Gastrocnemius medialis (tissue), 4 donors: ENCODE results near the gene PIP4K2B. TPM values are rescaled to one million over a fixed set of nuclear protein-coding genes. Genes with fewer than 3 reads are reported as not detected.

Source experiments
- ATAC-seq, 2 donors: fragments of 150-250 bp; one replicate each; pipeline ENCODE4 v1.9.1; 2016
- DNase-seq, 2 donors: peaks; one replicate each; pipeline ENCODE4 v3.0.0-alpha.2; 2019
- H3K27ac ChIP-seq, 4 donors: fragments of 200-600 bp; sonication (generic); 1 replicate in 1 of 4; 2 replicates in 3 of 4; pipeline ENCODE4 v1.5.1; 2016 to 2018; ENCODE audit warnings: mild to moderate bottlenecking in 2 of 4, moderate library complexity in 1 of 4
- H3K27me3 ChIP-seq, 3 donors: fragments of 200-600 bp; sonication (generic) in 2 of 3; 1 replicate in 1 of 3; 2 replicates in 2 of 3; pipeline versions ENCODE4 v1.5.1 to v1.6.0; 2016 to 2019; ENCODE audit warnings: mild to moderate bottlenecking in 1 of 3, moderate library complexity in 1 of 3
- H3K36me3 ChIP-seq, 2 donors: fragments of 200-600 bp; sonication (generic) in 1 of 2; one replicate each; pipeline ENCODE4 v1.5.1; 2017 to 2018
- H3K4me1 ChIP-seq, 2 donors: fragments of 200-600 bp; sonication (generic) in 1 of 2; one replicate each; pipeline ENCODE4 v1.5.1; 2016 to 2017; ENCODE audit warnings: mild to moderate bottlenecking in 2 of 2
- H3K4me3 ChIP-seq, 4 donors: fragments of 200-600 bp; sonication (generic) in 3 of 4; 1 replicate in 1 of 4; 2 replicates in 3 of 4; pipeline ENCODE4 v1.5.1; 2016 to 2019; ENCODE audit warnings: mild to moderate bottlenecking in 2 of 4
- H3K9me3 ChIP-seq, 3 donors: fragments of 200-600 bp; sonication (generic) in 2 of 3; 1 replicate in 1 of 3; 2 replicates in 2 of 3; pipeline ENCODE4 v1.5.1; 2016 to 2019
- POLR2A ChIP-seq, 2 donors: fragments of 450-650 bp; IDR thresholded peaks; one replicate each; pipeline ENCODE4 v1.6.1; 2017; ENCODE audit warnings: antibody characterized with exemption in 2 of 2, mild to moderate bottlenecking in 2 of 2, moderate library complexity in 2 of 2
- in situ Hi-C, 4 donors: fragments of 200-750 bp; cut with MboI; loops; one replicate each; pipeline versions ENCODE4 v1.15.0 to v1.8.0; 2017; ENCODE audit warnings: low sequenced_read_pairs in 4 of 4
- intact Hi-C: fragments of 100-400 bp; cut with DNase I; formaldehyde crosslinking; loops from one replicate; pipeline ENCODE4 v1.15.1; 2023; ENCODE audit warnings: low total_unique reads
- total RNA-seq, 4 donors: library from RNA; depleted of rRNA; stranded (reverse); fragments of >200 nt; gene quantifications; one replicate each; pipeline versions ENCODE4 v1.1.0 to v1.2.3, GENCODE V29; 2016
- TF ChIP-seq, protein P1 (sequence below), 5 experiments: fragments of 450-650 bp in 3 of 5; fragments of 200-600 bp in 2 of 5; sonication (generic) in 2 of 5; IDR thresholded peaks in 4 of 5; conservative IDR thresholded peaks in 1 of 5; 1 replicate in 4 of 5; 2 replicates in 1 of 5; pipeline ENCODE4 v1.5.1; 2016 to 2019; ENCODE audit warnings: antibody characterized with exemption in 5 of 5, mild to moderate bottlenecking in 3 of 5, moderate library complexity in 3 of 5

Gene PIP4K2B
- 10 to 100 TPM; 57.2 to 97.0 (median 76.8) TPM for total RNA-seq

DNA sequence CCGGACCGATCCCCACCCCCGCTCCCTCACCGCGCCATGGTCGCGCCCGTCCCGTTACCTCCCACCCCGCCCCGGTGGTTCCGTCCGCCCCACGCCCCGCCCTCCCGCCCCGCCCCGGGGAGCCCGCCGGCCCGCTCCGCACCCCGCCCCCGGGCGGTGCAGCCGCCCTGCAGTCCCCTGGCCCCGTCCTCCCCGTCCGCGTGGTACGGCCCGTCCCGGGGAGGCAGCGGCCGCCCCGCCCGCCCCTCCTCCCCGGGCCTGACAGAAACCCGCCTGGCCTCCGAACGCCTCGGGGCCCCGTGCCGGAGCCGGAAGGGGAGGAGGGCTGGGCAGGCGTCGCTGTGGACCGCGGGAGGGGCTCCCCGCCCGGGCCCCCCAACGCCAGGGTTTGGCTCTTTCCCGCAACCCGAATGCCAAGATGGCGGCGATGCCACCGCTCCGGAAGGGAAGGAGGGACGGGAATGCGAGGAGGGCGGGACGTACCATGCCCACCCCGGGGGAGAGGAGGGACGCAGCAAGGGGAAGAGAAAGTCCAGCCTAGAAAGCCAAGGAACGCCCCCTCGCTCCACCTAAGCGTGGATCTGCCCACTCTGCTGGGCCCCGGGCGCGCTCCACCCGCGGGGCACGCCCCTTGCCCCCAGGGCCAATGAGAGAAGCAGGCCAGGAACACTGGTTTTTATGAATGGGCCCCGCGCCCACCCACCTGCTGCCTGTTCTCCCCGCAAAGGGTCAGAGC is at the start of gene PIP4K2B:
Gene PIP4K2B (minus strand): TSS at position 56 of the 736 bp plus-strand sequence. CDS start 132 bp downstream, outside the sequence.
- peak; percentile 91 to 92 for ATAC-seq
- intact Hi-C loops: loop anchor here (1.0 to 5.0 kb wide), 5 partner anchors 26 to 92 kb away; partner anchors contain the start of genes CWC25, MLLT6, PSMB3 and RPL23
- in situ Hi-C loops: loop anchor here in 1 of 4 donors (10.0 kb wide), 1 partner anchor 45 kb away; the partner anchor contains the start of gene PSMB3

DNA sequence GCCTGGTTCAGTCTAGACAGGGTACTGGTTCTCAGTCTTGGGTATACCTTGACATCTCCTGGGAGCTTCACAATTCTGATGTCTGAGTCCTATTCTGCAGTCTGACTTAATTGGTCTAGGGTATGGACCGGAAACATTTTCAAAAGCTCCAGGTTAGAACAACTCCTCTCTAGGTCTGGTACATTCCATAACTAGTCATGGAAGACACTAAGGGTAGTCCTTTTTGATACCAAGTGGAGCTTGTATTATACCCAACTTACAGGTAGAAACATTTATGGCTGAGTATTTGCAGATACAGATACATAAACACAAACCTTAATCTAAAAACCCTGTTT is 49.2 kb upstream of the PIP4K2B start:
- intact Hi-C loops: no loop called here
- TF ChIP-seq, protein P1, sequence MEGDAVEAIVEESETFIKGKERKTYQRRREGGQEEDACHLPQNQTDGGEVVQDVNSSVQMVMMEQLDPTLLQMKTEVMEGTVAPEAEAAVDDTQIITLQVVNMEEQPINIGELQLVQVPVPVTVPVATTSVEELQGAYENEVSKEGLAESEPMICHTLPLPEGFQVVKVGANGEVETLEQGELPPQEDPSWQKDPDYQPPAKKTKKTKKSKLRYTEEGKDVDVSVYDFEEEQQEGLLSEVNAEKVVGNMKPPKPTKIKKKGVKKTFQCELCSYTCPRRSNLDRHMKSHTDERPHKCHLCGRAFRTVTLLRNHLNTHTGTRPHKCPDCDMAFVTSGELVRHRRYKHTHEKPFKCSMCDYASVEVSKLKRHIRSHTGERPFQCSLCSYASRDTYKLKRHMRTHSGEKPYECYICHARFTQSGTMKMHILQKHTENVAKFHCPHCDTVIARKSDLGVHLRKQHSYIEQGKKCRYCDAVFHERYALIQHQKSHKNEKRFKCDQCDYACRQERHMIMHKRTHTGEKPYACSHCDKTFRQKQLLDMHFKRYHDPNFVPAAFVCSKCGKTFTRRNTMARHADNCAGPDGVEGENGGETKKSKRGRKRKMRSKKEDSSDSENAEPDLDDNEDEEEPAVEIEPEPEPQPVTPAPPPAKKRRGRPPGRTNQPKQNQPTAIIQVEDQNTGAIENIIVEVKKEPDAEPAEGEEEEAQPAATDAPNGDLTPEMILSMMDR (IDR thresholded peaks at IDR 0.05 in 4 of 5, conservative IDR thresholded peaks at IDR 0.05 in 1 of 5): no peak
- TF ChIP-seq POLR2A (IDR thresholded peaks at IDR 0.05): no peak
- H3K4me1 ChIP-seq: peaks cover 20 to 23% of the 10 kb centered on the region in 2 donors

More for the DNA sequence above, at the start of gene PIP4K2B:
- Histone ChIP-seq H3K4me1 (peaks cover 34 to 37% of the 10 kb centered on the region in 2 donors), H3K9me3 (no peaks in the 10 kb centered on the region), H3K36me3 (peaks cover 0 to 38% of the 10 kb centered on the region in 2 donors), H3K27ac (peak within 1 kb of the TSS; percentile 94 to 100 (median 100)), H3K4me3 (peak within 1 kb of the TSS; percentile 83 to 96 (median 88)), H3K27me3 (no peaks in the 10 kb centered on the region)
- DNase-seq: peak; percentile 92 to 97
- TF ChIP-seq, protein P1 (IDR thresholded peaks at IDR 0.05 in 4 of 5, conservative IDR thresholded peaks at IDR 0.05 in 1 of 5): no peak
- TF ChIP-seq POLR2A (IDR thresholded peaks at IDR 0.05): peak; percentile 47 to 51

DNA sequence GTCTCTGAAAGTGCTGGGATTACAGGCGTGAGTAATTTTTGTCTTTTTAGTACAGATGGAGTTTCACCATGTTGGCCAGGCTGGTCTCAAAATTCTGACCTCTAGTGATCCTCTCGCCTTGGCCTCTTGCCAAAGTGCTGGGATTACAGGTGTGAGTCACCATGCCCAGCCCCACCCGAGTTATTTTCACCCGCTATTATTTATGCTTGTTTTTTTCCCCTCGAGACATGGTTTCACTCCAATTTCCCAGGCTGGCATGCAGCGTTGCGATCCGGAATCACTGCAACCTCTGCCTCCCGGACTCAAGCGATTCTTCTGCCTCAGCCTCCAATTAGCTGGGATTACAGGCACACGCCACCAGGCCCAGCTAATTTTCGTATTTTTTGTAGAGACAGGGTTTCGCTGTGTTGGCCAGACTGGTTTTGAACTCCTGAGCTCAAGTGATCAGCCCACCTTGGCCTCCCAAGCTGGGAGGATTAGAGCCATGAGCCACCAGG is 45.0 kb upstream of the PIP4K2B start:
- intact Hi-C loops: no loop called here
- Histone ChIP-seq H3K27ac (peak overlapping the region in 2 of 4 donors; percentile 32 to 72), H3K27me3 (no peaks in the 10 kb centered on the region), H3K9me3 (no peaks in the 10 kb centered on the region), H3K36me3 (peaks cover 0 to 21% of the 10 kb centered on the region in 2 donors), H3K4me1 (no peaks in the 10 kb centered on the region), H3K4me3 (no peak overlapping the region)
- DNase-seq: peak in 1 of 2 donors; percentile 82
- TF ChIP-seq, protein P1 (IDR thresholded peaks at IDR 0.05 in 4 of 5, conservative IDR thresholded peaks at IDR 0.05 in 1 of 5): no peak
- TF ChIP-seq POLR2A (IDR thresholded peaks at IDR 0.05): no peak
- ATAC-seq: peak in 1 of 2 donors; percentile 77
- in situ Hi-C loops: no loop called here

More for the DNA sequence above, 49.2 kb upstream of the PIP4K2B start:
- in situ Hi-C loops: no loop called here
- no peak overlapping the region for H3K27ac ChIP-seq
- no peak overlapping the region for H3K4me3 ChIP-seq
- no peaks in the 10 kb centered on the region for H3K9me3 ChIP-seq
- peaks cover 0 to 53% of the 10 kb centered on the region in 2 donors for H3K36me3 ChIP-seq
- no peaks in the 10 kb centered on the region for H3K27me3 ChIP-seq
- DNase-seq (no peak), ATAC-seq (no peak)

DNA sequence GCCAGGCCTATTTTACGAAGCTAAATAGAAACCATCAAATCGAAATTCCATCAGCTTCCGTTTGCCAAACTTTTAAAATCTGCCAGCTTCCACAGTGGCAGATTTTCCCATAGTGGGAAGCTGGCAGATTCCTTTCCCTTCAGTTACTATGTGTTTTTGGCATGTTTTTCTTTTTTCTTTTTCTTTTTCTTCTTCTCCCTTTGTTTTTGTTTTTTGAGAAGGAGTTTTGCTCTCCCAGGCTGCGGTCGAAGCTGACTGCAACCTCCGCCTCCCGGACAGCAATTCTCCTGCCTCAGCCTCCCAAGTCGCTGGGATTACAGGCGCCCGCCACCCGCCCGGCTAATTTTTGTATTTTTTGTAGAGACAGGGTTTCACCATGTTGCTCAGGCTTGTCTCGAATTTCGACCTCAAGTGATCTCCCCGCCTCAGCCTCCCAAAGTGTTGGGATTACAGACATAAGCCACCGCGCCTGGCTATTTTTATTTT is 26.4 kb upstream of the PIP4K2B start:
- Histone ChIP-seq H3K9me3 (no peaks in the 10 kb centered on the region), H3K4me1 (peaks cover 18 to 21% of the 10 kb centered on the region in 2 donors), H3K36me3 (peaks cover 0 to 3% of the 10 kb centered on the region in 2 donors), H3K27ac (peak overlapping the region; percentile 96 to 99 (median 98)), H3K4me3 (peak overlapping the region; percentile 69 to 100 (median 90)), H3K27me3 (no peaks in the 10 kb centered on the region)
- ATAC-seq: no peak
- DNase-seq: no peak
- intact Hi-C loops: loop anchor here (1.0 to 2.0 kb wide), 5 partner anchors 27 to 327 kb away; partner anchors contain the start of genes PIP4K2B, PSMB3 and RPL23
- no peak for TF ChIP-seq POLR2A (IDR thresholded peaks at IDR 0.05)
- TF ChIP-seq, protein P1 (IDR thresholded peaks at IDR 0.05 in 4 of 5, conservative IDR thresholded peaks at IDR 0.05 in 1 of 5): no peak
- in situ Hi-C loops: no loop called here
